H54 (cell line): Measurements from ENCODE around the gene SLC35B1.
A peak's percentile ranks its signal among the peaks of the same experiment; 100 is the strongest.

Source experiments
- DNase-seq: peaks from one replicate; pipeline ENCODE4 v3.0.0; 2011; ENCODE audit warnings: low spot score, mixed read lengths; ENCODE audit not compliant: insufficient read length
- FAIRE-seq: peaks from 3 replicates; lab custom pipeline; 2011; peaks lifted over from hg19 to GRCh38; lab: Jason Lieb, UNC
- POLR2A ChIP-seq: IDR thresholded peaks from 2 replicates; pipeline ENCODE4 v1.6.1; 2011; ENCODE audit warnings: low read depth, mild to moderate bottlenecking, low read length

The SLC35B1 gene

DNA sequence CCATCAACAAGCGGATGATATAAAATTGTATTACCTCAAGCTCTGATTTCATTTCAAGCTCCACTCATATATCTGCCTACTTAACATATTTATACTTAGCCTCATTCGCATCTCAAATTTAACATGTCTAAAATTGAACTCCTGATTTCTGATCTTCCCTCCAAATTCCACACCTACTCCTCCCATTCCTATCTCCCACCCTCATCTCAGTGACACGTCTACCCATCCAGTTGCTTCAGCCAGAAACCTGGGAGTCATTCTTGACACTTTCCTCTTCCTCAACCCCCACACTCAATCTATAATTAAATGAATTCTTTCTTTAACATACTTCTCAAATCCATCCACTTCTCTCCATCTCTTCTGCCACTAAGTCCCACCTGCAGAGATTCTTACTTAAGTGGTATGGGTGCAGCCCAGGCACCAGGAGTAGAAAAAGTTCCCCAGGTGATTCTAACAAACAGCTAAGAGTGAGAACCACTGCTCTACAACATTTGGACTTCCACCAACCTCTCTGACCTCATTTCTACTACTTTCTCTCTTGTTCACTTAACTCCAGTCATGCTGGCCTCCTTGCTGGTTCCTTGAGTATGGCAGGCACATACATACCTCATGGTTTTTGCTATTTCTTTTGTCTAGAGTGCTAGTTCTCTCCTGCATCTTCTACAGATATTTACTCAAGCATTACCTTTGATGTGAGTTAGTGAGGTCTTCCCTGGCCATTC, 47.9 kb downstream of the SLC35B1 start:
- FAIRE-seq (peak; percentile 70), DNase-seq (no peak)
- no peak for TF ChIP-seq POLR2A

DNA sequence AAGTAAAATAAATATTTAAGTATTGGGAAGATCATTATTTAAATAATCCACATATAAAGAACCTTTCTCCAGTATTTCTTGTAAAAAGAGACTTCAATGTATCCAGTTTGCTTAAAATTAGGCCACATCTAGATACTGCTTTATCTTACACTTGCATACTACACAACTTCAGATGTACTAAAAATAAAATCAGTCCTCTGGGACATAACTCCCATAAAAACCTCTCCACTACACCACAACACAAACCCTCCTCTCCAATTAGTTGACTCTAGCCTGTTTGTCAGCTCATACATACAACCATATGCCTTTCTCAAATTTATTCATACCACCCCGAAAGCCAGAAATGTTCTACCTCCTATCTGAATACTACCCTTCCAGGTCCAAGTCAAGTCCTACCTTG, 51.5 kb downstream of the SLC35B1 start:
- FAIRE-seq = peak; percentile 33
- DNase-seq = no peak
- no peak for TF ChIP-seq POLR2A
